ENCODE results near the gene SNRNP25.

SNRNP25 gene

GRCh38 chr16:60166-60565 is 6.5 kb downstream of the SNRNP25 start:
- TF ChIP-seq CTBP1 (IDR thresholded peaks at IDR 0.05; ENCODE audit: borderline replicate concordance) (no peak), ELF4 (IDR thresholded peaks at IDR 0.05) (no peak), ZNF384 (IDR thresholded peaks at IDR 0.05) (no peak), SUZ12 (IDR thresholded peaks at IDR 0.05) (no peak), ARNT (IDR thresholded peaks at IDR 0.05) (no peak)
- ChIA-PET POLR2A (no interaction called here), CTCF (no interaction called here)
- DNase-seq (ENCODE audit: extremely low spot score), result no peak

GRCh38 chr16:60929-61878 is 7.6 kb downstream of the SNRNP25 start:
- no peak for DNase-seq (ENCODE audit: extremely low spot score)
- TF ChIP-seq ELF4 (IDR thresholded peaks at IDR 0.05) (no peak), PKNOX1 (IDR thresholded peaks at IDR 0.05) (no peak), FOXK2 (IDR thresholded peaks at IDR 0.05) (no peak)
- CTCF ChIA-PET, result no interaction called here
- POLR2A ChIA-PET, result interaction anchor here (8.3 kb wide), 1 partner anchor 8 kb away, joined by 31 read pairs; the partner anchor contains the start of genes POLR3K and SNRNP25

- POLR2A ChIA-PET, result interaction anchor here (8.3 kb wide), 1 partner anchor 8 kb away, joined by 31 read pairs; the partner anchor contains the start of genes POLR3K and SNRNP25
- CTCF ChIA-PET, result interaction anchor here (0.8 to 1.0 kb wide), 2 partner anchors 8 to 35 kb away, joined by 3 to 5 read pairs; partner anchors contain the start of genes POLR3K and SNRNP25
- TF ChIP-seq FOXA1 (IDR thresholded peaks at IDR 0.05) (no peak), SUZ12 (IDR thresholded peaks at IDR 0.05) (no peak), ZNF384 (IDR thresholded peaks at IDR 0.05) (no peak), L3MBTL2 (conservative IDR thresholded peaks at IDR 0.05) (no peak), LEF1 (IDR thresholded peaks at IDR 0.05; ENCODE audit: borderline replicate concordance) (no peak), HDGF (IDR thresholded peaks at IDR 0.05; ENCODE audit: borderline replicate concordance) (no peak), NFRKB (IDR thresholded peaks at IDR 0.05) (no peak), FOXM1 (IDR thresholded peaks at IDR 0.05; ENCODE audit: borderline replicate concordance) (no peak), BHLHE40 (IDR thresholded peaks at IDR 0.05; ENCODE audit: borderline replicate concordance) (no peak), PKNOX1 (IDR thresholded peaks at IDR 0.05) (no peak), CTBP1 (IDR thresholded peaks at IDR 0.05; ENCODE audit: borderline replicate concordance) (no peak), TARDBP (IDR thresholded peaks at IDR 0.05) (no peak)
These were observed 8.3 kb downstream of the SNRNP25 start for GRCh38 chr16:61879-62281.

GRCh38 chr16:62283-62967 is 8.8 kb downstream of the SNRNP25 start:
- no peak for DNase-seq (ENCODE audit: extremely low spot score)
- POLR2A ChIA-PET, result interaction anchor here (8.3 kb wide), 1 partner anchor 9 kb away, joined by 31 read pairs; the partner anchor contains the start of genes POLR3K and SNRNP25
- CTCF ChIA-PET, result interaction anchor here (0.6 to 1.0 kb wide), 3 partner anchors 9 to 35 kb away, joined by 3 to 5 read pairs (median 3); partner anchors contain the start of genes POLR3K and SNRNP25
- no peak for TF ChIP-seq LEF1 (IDR thresholded peaks at IDR 0.05; ENCODE audit: borderline replicate concordance)
- no peak for TF ChIP-seq TARDBP (IDR thresholded peaks at IDR 0.05)
- no peak for TF ChIP-seq SUZ12 (IDR thresholded peaks at IDR 0.05)

More at GRCh38 chr16:61879-62281, 8.3 kb downstream of the SNRNP25 start:
- no peak for DNase-seq (ENCODE audit: extremely low spot score)

GRCh38 chr16:62968-63391 is 9.4 kb downstream of the SNRNP25 start:
- no peak for TF ChIP-seq LEF1 (IDR thresholded peaks at IDR 0.05; ENCODE audit: borderline replicate concordance)
- no peak for TF ChIP-seq HDGF (IDR thresholded peaks at IDR 0.05; ENCODE audit: borderline replicate concordance)
- no peak for TF ChIP-seq ZNF384 (IDR thresholded peaks at IDR 0.05)
- TF ChIP-seq L3MBTL2 (conservative IDR thresholded peaks at IDR 0.05), result no peak
- no peak for TF ChIP-seq CTBP1 (IDR thresholded peaks at IDR 0.05; ENCODE audit: borderline replicate concordance)
- TF ChIP-seq FOXA1 (IDR thresholded peaks at IDR 0.05), result no peak
- TF ChIP-seq PKNOX1 (IDR thresholded peaks at IDR 0.05), result no peak
- no peak for TF ChIP-seq ARNT (IDR thresholded peaks at IDR 0.05)
- TF ChIP-seq ELF4 (IDR thresholded peaks at IDR 0.05), result no peak
- no peak for TF ChIP-seq FOXK2 (IDR thresholded peaks at IDR 0.05)
- no peak for TF ChIP-seq SUZ12 (IDR thresholded peaks at IDR 0.05)
- TF ChIP-seq TARDBP (IDR thresholded peaks at IDR 0.05), result no peak
- TF ChIP-seq BHLHE40 (IDR thresholded peaks at IDR 0.05; ENCODE audit: borderline replicate concordance), result no peak
- TF ChIP-seq SP1 (IDR thresholded peaks at IDR 0.05), result no peak
- TF ChIP-seq FOXM1 (IDR thresholded peaks at IDR 0.05; ENCODE audit: borderline replicate concordance), result no peak
- POLR2A ChIA-PET, result interaction anchor here (0.8 to 8.3 kb wide), 2 partner anchors 9 to 10 kb away, joined by 4 to 31 read pairs; partner anchors contain the start of genes POLR3K, RHBDF1 and SNRNP25
- CTCF ChIA-PET, result interaction anchor here (0.6 to 1.6 kb wide), 4 partner anchors 8 to 34 kb away, joined by 3 to 7 read pairs (median 4); partner anchors contain the start of genes POLR3K and SNRNP25
- no peak for DNase-seq (ENCODE audit: extremely low spot score)

- DNase-seq (ENCODE audit: extremely low spot score), result no peak
- ChIA-PET CTCF (interaction anchor here (1.0 to 1.6 kb wide), 2 partner anchors 12 to 34 kb away, joined by 3 to 7 read pairs; no protein-coding TSS in a partner anchor), POLR2A (interaction anchor here (0.8 to 8.3 kb wide), 3 partner anchors 9 to 33 kb away, joined by 4 to 31 read pairs (median 4); partner anchors contain the start of genes POLR3K, RHBDF1 and SNRNP25)
- TF ChIP-seq SP1 (IDR thresholded peaks at IDR 0.05), result no peak
- TF ChIP-seq ZNF384 (IDR thresholded peaks at IDR 0.05), result no peak
- no peak for TF ChIP-seq FOXA1 (IDR thresholded peaks at IDR 0.05)
- no peak for TF ChIP-seq SUZ12 (IDR thresholded peaks at IDR 0.05)
- no peak for TF ChIP-seq L3MBTL2 (conservative IDR thresholded peaks at IDR 0.05)
- TF ChIP-seq FOXM1 (IDR thresholded peaks at IDR 0.05; ENCODE audit: borderline replicate concordance), result no peak
- no peak for TF ChIP-seq HDGF (IDR thresholded peaks at IDR 0.05; ENCODE audit: borderline replicate concordance)
- TF ChIP-seq ELF4 (IDR thresholded peaks at IDR 0.05), result no peak
- no peak for TF ChIP-seq LEF1 (IDR thresholded peaks at IDR 0.05; ENCODE audit: borderline replicate concordance)
- TF ChIP-seq PKNOX1 (IDR thresholded peaks at IDR 0.05), result no peak
These were observed 9.8 kb downstream of the SNRNP25 start for GRCh38 chr16:63466-63865.
